Activated T-cell treated with anti-CD3 and anti-CD28 coated beads, Interleukin-2, amount 50 U/mL, for 1 hour (primary cell): ENCODE data around the gene EFCAB12.
"Not testable (repeated sequence)": the region's sequence is repeated elsewhere in the genome, so short reads cannot be mapped to it uniquely, and the experiment has no call there.

Experiments used
- DNase-seq: peaks from one replicate; pipeline ENCODE4 v3.0.0-alpha.2; 2020

The EFCAB12 gene

GRCh38 chr3:129363356-129363755 is 65.1 kb downstream of the EFCAB12 start:
- not testable (repeated sequence) for DNase-seq

GRCh38 chr3:129360705-129361460 is 67.6 kb downstream of the EFCAB12 start:
- DNase-seq, result no peak

GRCh38 chr3:129360171-129360611 is 68.2 kb downstream of the EFCAB12 start:
- no peak for DNase-seq

- DNase-seq, result no peak
Observed at GRCh38 chr3:129358772-129359371, 69.6 kb downstream of the EFCAB12 start.

GRCh38 chr3:129358177-129358771 is 70.2 kb downstream of the EFCAB12 start:
- no peak for DNase-seq

GRCh38 chr3:129357616-129358015 is 70.8 kb downstream of the EFCAB12 start:
- no peak for DNase-seq

- no peak for DNase-seq
Observed at GRCh38 chr3:129356756-129357425, 71.5 kb downstream of the EFCAB12 start.

GRCh38 chr3:129353589-129353941 is 74.9 kb downstream of the EFCAB12 start:
- no peak for DNase-seq

GRCh38 chr3:129352650-129353588 is 75.5 kb downstream of the EFCAB12 start:
- DNase-seq, result no peak

GRCh38 chr3:129352045-129352444 is 76.4 kb downstream of the EFCAB12 start:
- no peak for DNase-seq
